K562 (cell line): Measurements from ENCODE around the gene NKD1. TPM values are rescaled to one million over a fixed set of nuclear protein-coding genes. Genes with fewer than 3 reads are reported as not detected.

Experiments
- ATAC-seq: fragments of 200-7000 bp; cut with Tn5 transposase; 3 replicates; pipeline ENCODE4 v1.9.1; 2020; ENCODE audit warnings: moderate library complexity
- BruUV-seq: library from RNA; stranded (reverse); fragments of 400-500 nt; replicated peaks from 2 replicates; lab custom pipeline; 2021; lab: Mats Ljungman, UMichigan
- CTCF ChIA-PET: fragments of 300-600 bp; formaldehyde crosslinking; extraction: SDS; loops from one replicate; lab custom pipeline; 2021; ENCODE audit warnings: low intra/inter-chr PET ratio; lab: Yijun Ruan, JAX
- POLR2A ChIA-PET: fragments of 300-600, 350-650 bp; sonication (Branson Sonifier 250); formaldehyde crosslinking; extraction: SDS; loops from one replicate; lab custom pipeline; 2021; ENCODE audit warnings: antibody characterized with exemption, inconsistent platforms; lab: Yijun Ruan, JAX
- DNase-seq, 4 experiments: peaks; one replicate each; pipeline versions ENCODE4 v3.0.0 to v3.0.0-alpha.2; 2011 to 2018; ENCODE audit warnings: low spot score in 3 of 4, mixed read lengths in 3 of 4; ENCODE audit errors: extremely low read depth in 1 of 4
- FAIRE-seq: peaks from 2 replicates; lab custom pipeline; 2011; peaks lifted over from hg19 to GRCh38; lab: Jason Lieb, UNC
- H2AFZ ChIP-seq: 2 replicates; pipeline ENCODE4 v1.6.0; 2011; ENCODE audit warnings: low read depth, low read length, control low read depth, inconsistent platforms
- H3K27ac ChIP-seq: fragments of 200-600 bp; 3 replicates; pipeline ENCODE4 v1.8.0; 2011; ENCODE audit warnings: low read depth, mild to moderate bottlenecking, control low read depth, inconsistent platforms, low read length, moderate library complexity, mixed read lengths; ENCODE audit errors: extremely low read depth
- H3K27me3 ChIP-seq, 2 experiments: fragments of 300-600 bp in 1 of 2; 2 replicates in 1 of 2; 3 replicates in 1 of 2; pipeline versions ENCODE4 v1.6.0 to v1.8.0; 2011; ENCODE audit warnings: inconsistent platforms in 2 of 2, low read length in 2 of 2, mild to moderate bottlenecking in 1 of 2, mixed read lengths in 1 of 2, moderate library complexity in 1 of 2; ENCODE audit not compliant: control insufficient read depth in 2 of 2, insufficient read depth in 2 of 2
- H3K36me3 ChIP-seq: fragments of 300-600 bp; 3 replicates; pipeline ENCODE4 v1.8.0; 2011; ENCODE audit warnings: mild to moderate bottlenecking, low read length, inconsistent platforms; ENCODE audit not compliant: control insufficient read depth, insufficient read depth
- H3K4me1 ChIP-seq, 2 experiments: fragments of 200-600 bp in 1 of 2; replicated peaks in 1 of 2; 2 replicates in 1 of 2; 3 replicates in 1 of 2; pipeline versions ENCODE4 v1.5.1 to v1.8.0; 2011; ENCODE audit warnings: inconsistent platforms in 2 of 2, low read length in 2 of 2, mild to moderate bottlenecking in 1 of 2, mixed read lengths in 1 of 2, moderate library complexity in 1 of 2; ENCODE audit not compliant: control insufficient read depth in 2 of 2, insufficient read depth in 2 of 2
- H3K4me2 ChIP-seq: 2 replicates; pipeline ENCODE4 v1.6.1; 2011; ENCODE audit warnings: low read length, control low read depth, inconsistent platforms, mixed read lengths; ENCODE audit not compliant: insufficient read depth
- H3K4me3 ChIP-seq: fragments of 200-600 bp; sonication (generic), shearing (Covaris generic); 2 replicates; pipeline ENCODE4 v1.5.1; 2016; ENCODE audit warnings: control low read depth, inconsistent platforms
- H3K79me2 ChIP-seq: fragments of 200-600 bp; 3 replicates; pipeline ENCODE4 v1.8.0; 2011; ENCODE audit warnings: low read length, inconsistent platforms; ENCODE audit not compliant: control insufficient read depth, insufficient read depth
- H3K9ac ChIP-seq, 2 experiments: 2 replicates each; pipeline versions ENCODE4 v1.6.0 to v1.6.1; 2011; ENCODE audit warnings: low read depth in 2 of 2, low read length in 2 of 2, control low read depth in 1 of 2, inconsistent platforms in 1 of 2, mild to moderate bottlenecking in 1 of 2, mixed read lengths in 1 of 2; ENCODE audit not compliant: insufficient read depth in 1 of 2
- H3K9me1 ChIP-seq: one replicate; pipeline ENCODE4 v1.6.0; 2011; ENCODE audit warnings: inconsistent platforms, mild to moderate bottlenecking, low read length, moderate library complexity; ENCODE audit not compliant: control insufficient read depth, insufficient read depth
- H3K9me3 ChIP-seq: replicated peaks from 2 replicates; pipeline ENCODE4 v1.5.1; 2011; ENCODE audit warnings: low read depth, low read length, inconsistent platforms; ENCODE audit not compliant: control insufficient read depth, insufficient read depth
- H4K20me1 ChIP-seq: replicated peaks from 2 replicates; pipeline ENCODE4 v1.6.1; 2011; ENCODE audit warnings: low read length, inconsistent platforms, mixed read lengths; ENCODE audit not compliant: control insufficient read depth, insufficient read depth
- BCL6 ChIP-seq: fragments of 250-450 bp; sonication (Bioruptor Pico); IDR thresholded peaks from 2 replicates; pipeline ENCODE4 v1.4.0; 2020
- KLF16 ChIP-seq: IDR thresholded peaks from 2 replicates; pipeline ENCODE4 v1.6.1; 2016; ENCODE audit warnings: antibody characterized with exemption
- POLR2H ChIP-seq: IDR thresholded peaks from 2 replicates; pipeline ENCODE4 v1.6.1; 2016; ENCODE audit warnings: missing genetic modification characterization, low read depth, mild to moderate bottlenecking, control low read depth, missing compliant biosample characterization, moderate library complexity
- TCF7 ChIP-seq: sonication (generic); IDR thresholded peaks from 2 replicates; pipeline ENCODE4 v1.6.1; 2016; ENCODE audit warnings: antibody characterized with exemption, borderline replicate concordance
- WGBS: fragments of 100-300 bp; shearing (Covaris generic); methylation state at CpG from one replicate; pipeline ENCODE4 v1.1.6; 2016; ENCODE audit warnings: low coverage, mixed read lengths; ENCODE audit not compliant: insufficient coverage; ENCODE audit errors: missing lambda C conversion rate; 5-methylcytosine and 5-hydroxymethylcytosine counted together
- in situ Hi-C: fragments of 300-500 bp; cut with MboI; formaldehyde crosslinking; loops from 4 replicates; pipeline ENCODE4 v1.15.0; 2018; ENCODE audit warnings: inconsistent platforms, mixed read lengths
- intact Hi-C: fragments of 100-400 bp; cut with micrococcal nuclease; formaldehyde crosslinking; loops from 2 replicates; pipeline ENCODE4 v1.14.2; 2022
- polyA plus RNA-seq, 8 experiments: library from polyadenylated mRNA; depleted of rRNA in 4 of 8; stranded (reverse) in 5 of 8; unstranded in 3 of 8; fragments of >200 nt; fragmentation: Nextera tagmentation in 2 of 8; fragmentation: Illumina TruSeq in 1 of 8; extraction: Ambion mirVana in 2 of 8; extraction: Trizol in 1 of 8; gene quantifications; 2 replicates each; pipeline versions ENCODE4 v1.2.1 to v1.2.3, GENCODE V29; 2011 to 2014; ENCODE audit warnings: inconsistent platforms in 1 of 8, missing spikeins in 1 of 8
- total RNA-seq, 7 experiments: library from RNA; depleted of rRNA in 6 of 7; stranded (reverse); fragments of >200 nt in 6 of 7; fragmentation: Illumina TruSeq in 2 of 7; extraction: Trizol in 2 of 7; gene quantifications; 2 replicates each; pipeline versions ENCODE4 v1.2.1 to v1.2.3, GENCODE V29; 2011 to 2021; ENCODE audit warnings: low replicate concordance in 1 of 7
- TF ChIP-seq, protein P1 (sequence below), 3 experiments: IDR thresholded peaks in 2 of 3; conservative IDR thresholded peaks in 1 of 3; 2 replicates each; pipeline ENCODE4 v1.5.1; 2011 to 2012; ENCODE audit warnings: low read length in 3 of 3, mild to moderate bottlenecking in 3 of 3, control low read depth in 2 of 3, improper control_type of control experiment in 1 of 3, inconsistent platforms in 1 of 3, low read depth in 1 of 3, mixed read lengths in 1 of 3, moderate library complexity in 1 of 3; ENCODE audit not compliant: insufficient read depth in 2 of 3

The NKD1 gene
- total and polyA plus RNA-seq, 9 of the 15 experiments (the other 6 are each of a cell fraction or from before 2014, with no cell fraction given), result under 0.01 to 0.24 (median 0.04) TPM; not detected in 2

DNA sequence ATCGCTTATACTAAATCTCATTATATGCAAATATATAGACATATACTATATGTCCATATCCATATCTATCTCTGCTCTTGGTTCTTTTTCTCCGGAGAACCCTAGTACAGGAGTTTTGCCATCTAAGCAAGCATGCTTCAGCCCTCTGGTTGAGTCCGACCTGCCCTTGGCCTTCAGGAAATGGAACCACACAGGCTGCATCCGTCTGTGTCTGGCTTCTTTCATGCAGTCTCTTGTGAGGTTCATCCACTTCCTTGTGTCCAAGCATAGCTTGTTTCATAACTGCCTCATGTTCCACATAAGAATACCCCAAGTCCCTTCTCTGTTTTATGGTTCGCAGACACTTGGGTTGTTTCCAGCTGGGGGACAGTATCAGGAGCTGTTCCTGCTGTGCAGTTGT lies 116.1 kb downstream of the NKD1 start:
- ChIA-PET CTCF (interaction anchor here (1.9 kb wide), 1 partner anchor 450 kb away, joined by 13 read pairs; no protein-coding TSS in a partner anchor), POLR2A (no interaction called here)
- Histone ChIP-seq H3K4me2 (no peak overlapping the region), H3K36me3 (no peaks in the 10 kb centered on the region), H3K9ac (no peak overlapping the region), H3K9me3 (no peaks in the 10 kb centered on the region), H2AFZ (no peak overlapping the region), H3K27me3 (peaks cover 4 to 14% of the 10 kb centered on the region in 2 experiments; a peak in 3 of 5 replicates), H3K27ac (no peak overlapping the region), H4K20me1 (no peaks in the 10 kb centered on the region), H3K4me3 (no peak overlapping the region), H3K79me2 (no peaks in the 10 kb centered on the region), H3K4me1 (peaks cover 0 to 5% of the 10 kb centered on the region in 2 experiments; a peak in 2 of 5 replicates), H3K9me1 (no peaks in the 10 kb centered on the region)
- FAIRE-seq (no peak), ATAC-seq (no peak), DNase-seq (no peak)
- no peak for TF ChIP-seq POLR2H (tag)
- intact Hi-C loops, result loop anchor here (2.0 to 10.0 kb wide), 4 partner anchors 53 to 449 kb away; no protein-coding TSS in a partner anchor
- in situ Hi-C loops, result loop anchor here (10.0 kb wide), 1 partner anchor 289 kb away; no protein-coding TSS in a partner anchor
- 14% methylated on average over 5 of the region's 5 CpGs for WGBS
- BruUV-seq, result no TSS peak

DNA sequence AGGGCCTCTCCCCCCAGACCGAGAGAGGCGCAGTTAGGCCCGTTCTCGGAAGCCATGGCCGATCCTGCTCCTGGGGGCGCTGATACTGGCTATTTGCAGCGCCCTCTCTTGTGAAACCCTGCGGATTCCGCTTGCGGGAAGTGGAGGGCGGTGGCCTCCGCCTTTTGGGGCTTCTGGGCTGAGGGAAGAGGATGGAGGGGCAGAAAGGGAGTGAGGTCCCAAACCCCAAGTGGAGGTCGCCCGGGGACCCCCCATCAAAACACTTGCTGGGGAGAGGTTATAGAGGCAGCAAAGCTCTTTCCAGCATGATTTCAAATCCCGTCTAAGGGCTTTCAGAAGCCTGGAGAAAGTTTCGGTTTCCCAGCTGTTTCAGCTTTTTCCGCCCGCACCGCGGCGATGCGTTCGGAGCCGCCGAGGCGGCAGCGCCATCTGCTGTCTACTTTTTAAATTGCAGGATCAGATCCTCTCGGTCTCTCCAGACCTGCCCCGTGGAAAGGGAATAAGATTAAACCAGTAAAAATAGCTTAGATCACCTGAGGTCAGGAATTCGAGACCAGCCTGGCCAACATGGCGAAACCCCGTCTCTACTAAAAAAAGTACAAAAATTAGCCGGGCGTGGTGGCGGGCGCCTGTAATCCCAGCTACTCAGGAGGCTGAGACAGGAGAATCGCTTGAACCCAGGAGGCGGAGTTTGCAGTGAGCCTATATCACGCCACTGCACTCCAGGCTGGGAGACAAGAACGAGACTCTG lies 117.1 kb downstream of the NKD1 start:
- WGBS, result 8% methylated on average over 38 of the region's 40 CpGs
- no peak overlapping the region for H3K9ac ChIP-seq
- POLR2A ChIA-PET, result interaction anchor here (0.6 to 1.1 kb wide), 3 partner anchors 72 to 640 kb away, joined by 3 read pairs; partner anchors contain the start of gene CNEP1R1
- TF ChIP-seq KLF16, result 0 out of 2 replicates have a peak, but pooled peaks have one; percentile 27
- TF ChIP-seq, protein P1, sequence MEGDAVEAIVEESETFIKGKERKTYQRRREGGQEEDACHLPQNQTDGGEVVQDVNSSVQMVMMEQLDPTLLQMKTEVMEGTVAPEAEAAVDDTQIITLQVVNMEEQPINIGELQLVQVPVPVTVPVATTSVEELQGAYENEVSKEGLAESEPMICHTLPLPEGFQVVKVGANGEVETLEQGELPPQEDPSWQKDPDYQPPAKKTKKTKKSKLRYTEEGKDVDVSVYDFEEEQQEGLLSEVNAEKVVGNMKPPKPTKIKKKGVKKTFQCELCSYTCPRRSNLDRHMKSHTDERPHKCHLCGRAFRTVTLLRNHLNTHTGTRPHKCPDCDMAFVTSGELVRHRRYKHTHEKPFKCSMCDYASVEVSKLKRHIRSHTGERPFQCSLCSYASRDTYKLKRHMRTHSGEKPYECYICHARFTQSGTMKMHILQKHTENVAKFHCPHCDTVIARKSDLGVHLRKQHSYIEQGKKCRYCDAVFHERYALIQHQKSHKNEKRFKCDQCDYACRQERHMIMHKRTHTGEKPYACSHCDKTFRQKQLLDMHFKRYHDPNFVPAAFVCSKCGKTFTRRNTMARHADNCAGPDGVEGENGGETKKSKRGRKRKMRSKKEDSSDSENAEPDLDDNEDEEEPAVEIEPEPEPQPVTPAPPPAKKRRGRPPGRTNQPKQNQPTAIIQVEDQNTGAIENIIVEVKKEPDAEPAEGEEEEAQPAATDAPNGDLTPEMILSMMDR (IDR thresholded peaks at IDR 0.05 in 2 of 3, conservative IDR thresholded peaks at IDR 0.05 in 1 of 3; ENCODE audit: insufficient read depth in 2 of 3, low read depth in 1 of 3, low read length in 3 of 3), result peak; percentile 84 to 93 (median 92)
- no peak for TF ChIP-seq BCL6 (CRISPR knock-in tag)
- TF ChIP-seq TCF7, result no peak

More for the DNA sequence above, 117.1 kb downstream of the NKD1 start:
- H3K4me2 ChIP-seq, result peak overlapping the region; percentile 53
- intact Hi-C loops (loop anchor here (2.0 to 10.0 kb wide), 4 partner anchors 55 to 451 kb away; no protein-coding TSS in a partner anchor), in situ Hi-C loops (loop anchor here (5.0 to 10.0 kb wide), 2 partner anchors 142 to 291 kb away; no protein-coding TSS in a partner anchor)
- peaks cover 4 to 14% of the 10 kb centered on the region in 2 experiments; a peak in 3 of 5 replicates for H3K27me3 ChIP-seq
- no peaks in the 10 kb centered on the region for H3K9me3 ChIP-seq
- BruUV-seq, result no TSS peak
- no peaks in the 10 kb centered on the region for H3K36me3 ChIP-seq
- no peaks in the 10 kb centered on the region for H3K79me2 ChIP-seq
- no peak overlapping the region; the same call in 1 of the 2 replicates for H3K4me3 ChIP-seq
- FAIRE-seq (peak; percentile 89), ATAC-seq (peak; percentile 94), DNase-seq (peak; percentile 69 to 80 (median 77))
- H3K4me1 ChIP-seq, result peaks cover 0 to 5% of the 10 kb centered on the region in 2 experiments; a peak in 2 of 5 replicates
- no peak overlapping the region for H3K27ac ChIP-seq
- H4K20me1 ChIP-seq, result no peaks in the 10 kb centered on the region
- no peaks in the 10 kb centered on the region for H3K9me1 ChIP-seq
- H2AFZ ChIP-seq, result peak overlapping the region; percentile 41
- CTCF ChIA-PET, result interaction anchor here (0.9 to 1.9 kb wide), 2 partner anchors 338 to 451 kb away, joined by 4 to 13 read pairs; no protein-coding TSS in a partner anchor
